Breast epithelium (tissue), 3 donors: Measurements from ENCODE around the gene MACROH2A1.

Source experiments
- POLR2A ChIP-seq: fragments of 450-650 bp; IDR thresholded peaks from one replicate; pipeline ENCODE4 v1.6.1; 2016; ENCODE audit warnings: antibody characterized with exemption, mild to moderate bottlenecking, moderate library complexity
- POLR2AphosphoS5 ChIP-seq, 3 donors: sonication (generic); formaldehyde crosslinking; IDR thresholded peaks; one replicate each; pipeline ENCODE4 v1.6.1; 2017; ENCODE audit warnings: antibody characterized with exemption in 3 of 3
- TF ChIP-seq, protein P1 (sequence below), 3 donors: fragments of 450-650 bp; IDR thresholded peaks; one replicate each; pipeline ENCODE4 v1.5.1; 2016 to 2017; ENCODE audit warnings: antibody characterized with exemption in 3 of 3, mild to moderate bottlenecking in 3 of 3, moderate library complexity in 3 of 3

DNA sequence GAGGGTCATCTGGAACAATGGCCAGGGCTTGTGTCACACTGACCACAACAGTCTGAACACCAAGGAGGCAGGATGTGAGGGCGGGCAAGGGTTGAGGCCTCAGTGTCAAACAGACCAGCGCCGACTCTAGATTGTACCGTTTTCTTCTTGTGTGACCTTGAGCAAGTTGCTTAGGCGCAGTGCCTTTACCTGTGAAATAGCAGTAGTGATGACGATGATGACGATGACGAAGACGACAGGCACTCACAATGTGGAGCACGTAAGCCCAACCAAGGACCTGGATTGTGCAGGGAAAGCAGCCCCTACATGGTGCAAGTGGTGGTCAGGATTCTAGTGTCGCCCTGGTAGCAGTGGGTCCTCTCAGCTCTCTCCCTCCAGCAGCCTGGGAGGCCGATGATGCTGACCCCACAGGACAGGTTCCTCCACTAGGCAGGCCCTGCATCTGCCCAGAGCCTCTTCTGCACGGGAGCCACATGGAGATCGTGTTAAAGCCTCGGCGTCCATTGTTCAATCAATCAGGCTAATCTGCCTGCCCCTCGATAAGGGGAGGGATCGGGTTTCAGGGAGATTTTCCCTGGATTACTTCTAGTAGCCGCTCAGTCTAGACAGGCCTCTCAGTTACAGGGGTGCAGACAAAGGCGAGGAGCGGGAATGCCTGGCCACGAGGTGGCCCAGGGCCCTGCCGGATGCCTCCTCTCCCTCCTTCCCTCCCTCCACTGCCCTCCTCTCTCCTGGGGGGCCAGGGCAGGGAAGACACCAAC lies 91.7 kb downstream of the MACROH2A1 start:
- TF ChIP-seq, protein P1, sequence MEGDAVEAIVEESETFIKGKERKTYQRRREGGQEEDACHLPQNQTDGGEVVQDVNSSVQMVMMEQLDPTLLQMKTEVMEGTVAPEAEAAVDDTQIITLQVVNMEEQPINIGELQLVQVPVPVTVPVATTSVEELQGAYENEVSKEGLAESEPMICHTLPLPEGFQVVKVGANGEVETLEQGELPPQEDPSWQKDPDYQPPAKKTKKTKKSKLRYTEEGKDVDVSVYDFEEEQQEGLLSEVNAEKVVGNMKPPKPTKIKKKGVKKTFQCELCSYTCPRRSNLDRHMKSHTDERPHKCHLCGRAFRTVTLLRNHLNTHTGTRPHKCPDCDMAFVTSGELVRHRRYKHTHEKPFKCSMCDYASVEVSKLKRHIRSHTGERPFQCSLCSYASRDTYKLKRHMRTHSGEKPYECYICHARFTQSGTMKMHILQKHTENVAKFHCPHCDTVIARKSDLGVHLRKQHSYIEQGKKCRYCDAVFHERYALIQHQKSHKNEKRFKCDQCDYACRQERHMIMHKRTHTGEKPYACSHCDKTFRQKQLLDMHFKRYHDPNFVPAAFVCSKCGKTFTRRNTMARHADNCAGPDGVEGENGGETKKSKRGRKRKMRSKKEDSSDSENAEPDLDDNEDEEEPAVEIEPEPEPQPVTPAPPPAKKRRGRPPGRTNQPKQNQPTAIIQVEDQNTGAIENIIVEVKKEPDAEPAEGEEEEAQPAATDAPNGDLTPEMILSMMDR (IDR thresholded peaks at IDR 0.05) = no peak
- TF ChIP-seq POLR2A (no peak), POLR2AphosphoS5 (IDR thresholded peaks at IDR 0.05) (no peak)
